OCI-LY3 (cell line): ENCODE results near the gene TPMT.

Experiments
- H2AFZ ChIP-seq: fragments of 200-600, 300-600 bp; shearing (Covaris generic); 2 replicates; pipeline ENCODE4 v1.6.0; 2014; ENCODE audit warnings: antibody characterized with exemption, low read depth, low read length
- H3K27ac ChIP-seq: fragments of 200-600, 300-600 bp; sonication (generic); 2 replicates; pipeline ENCODE4 v1.5.1; 2014; ENCODE audit warnings: mild to moderate bottlenecking, low read length, moderate library complexity, mixed read lengths
- H3K27me3 ChIP-seq: fragments of 200-600, 300-600 bp; sonication (generic); 2 replicates; pipeline ENCODE4 v1.6.1; 2014; ENCODE audit warnings: low read depth, low read length, mixed read lengths
- H3K36me3 ChIP-seq: fragments of 200-600, 300-600 bp; sonication (generic); replicated peaks from 2 replicates; pipeline ENCODE3; 2014; ENCODE audit warnings: low read depth, low read length, mixed read lengths
- H3K4me1 ChIP-seq: fragments of 300-600, 200-600 bp; sonication (generic); 2 replicates; pipeline ENCODE4 v1.6.1; 2014; ENCODE audit warnings: low read length, mixed read lengths
- H3K4me2 ChIP-seq: fragments of 200-600, 300-600 bp; sonication (generic); 2 replicates; pipeline ENCODE4 v1.6.1; 2014; ENCODE audit warnings: low read length, mixed read lengths
- H3K4me3 ChIP-seq: fragments of 300-600, 200-600 bp; sonication (generic); 2 replicates; pipeline ENCODE4 v1.5.1; 2014; ENCODE audit warnings: antibody characterized with exemption, mild to moderate bottlenecking, low read length, moderate library complexity
- H3K79me2 ChIP-seq: fragments of 300-600, 200-600 bp; shearing (Covaris generic); 2 replicates; pipeline ENCODE4 v1.6.1; 2014; ENCODE audit warnings: mild to moderate bottlenecking, low read length, mixed read lengths
- H3K9ac ChIP-seq: fragments of 300-600, 200-600 bp; shearing (Covaris generic); 2 replicates; pipeline ENCODE4 v1.6.0; 2014; ENCODE audit warnings: mild to moderate bottlenecking, low read length, moderate library complexity
- H3K9me3 ChIP-seq: fragments of 200-600, 300-600 bp; shearing (Covaris generic); 2 replicates; pipeline ENCODE4 v1.6.1; 2014; ENCODE audit warnings: low read length, mixed read lengths; ENCODE audit not compliant: insufficient read depth
- H4K20me1 ChIP-seq: fragments of 200-600, 300-600 bp; sonication (generic); 2 replicates; pipeline ENCODE4 v1.6.1; 2016; ENCODE audit warnings: low read length, mixed read lengths; ENCODE audit not compliant: insufficient read depth
- CTCF ChIP-seq: fragments of 200-600, 300-600 bp; sonication (generic); IDR thresholded peaks from 2 replicates; pipeline ENCODE4 v1.5.1; 2014; ENCODE audit warnings: antibody characterized with exemption, low read length, low read depth
- EZH2phosphoT487 ChIP-seq: fragments of 200-600 bp; shearing (Covaris generic); IDR thresholded peaks from 2 replicates; pipeline ENCODE4 v1.6.1; 2018; ENCODE audit warnings: antibody characterized with exemption, mixed run types, low read depth

Gene TPMT

DNA sequence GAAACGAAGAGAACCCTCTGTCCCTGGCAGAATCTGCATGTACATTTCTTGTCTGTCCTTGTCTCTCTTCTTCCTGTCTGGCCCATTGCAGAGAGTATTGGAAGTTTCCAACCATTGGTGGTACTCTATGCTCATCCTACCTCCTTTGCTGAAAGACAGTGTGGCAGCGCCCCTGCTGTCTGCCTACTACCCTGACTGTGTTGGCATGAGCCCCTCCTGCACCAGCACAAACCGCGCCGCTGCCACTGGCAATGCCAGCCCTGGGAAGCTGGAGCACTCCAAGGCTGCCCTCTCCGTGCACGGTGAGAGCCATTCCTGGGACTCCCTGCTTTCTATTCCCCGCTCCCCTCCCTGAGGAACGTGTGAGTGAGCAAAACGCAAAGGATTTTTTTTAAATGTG lies 32.8 kb upstream of the TPMT start:
- Histone ChIP-seq H3K36me3 (peaks cover 5% of the 10 kb centered on the region), H3K79me2 (no peaks in the 10 kb centered on the region), H3K4me2 (no peak overlapping the region), H3K27ac (no peak overlapping the region), H3K4me3 (no peak overlapping the region), H4K20me1 (no peaks in the 10 kb centered on the region), H3K4me1 (peaks cover 14% of the 10 kb centered on the region), H3K9me3 (no peaks in the 10 kb centered on the region), H3K27me3 (no peaks in the 10 kb centered on the region), H2AFZ (no peak overlapping the region), H3K9ac (no peak overlapping the region)
- TF ChIP-seq EZH2phosphoT487, result no peak
- no peak for TF ChIP-seq CTCF

GRCh38 chr6:18186540-18187250 lies 31.8 kb upstream of the TPMT start:
- TF ChIP-seq EZH2phosphoT487 (no peak), CTCF (no peak)
- peaks cover 5% of the 10 kb centered on the region for H3K36me3 ChIP-seq
- H3K4me2 ChIP-seq, result peak overlapping the region; percentile 41; the same call in 1 of the 2 replicates
- H3K4me3 ChIP-seq, result no peak overlapping the region
- H3K4me1 ChIP-seq, result peaks cover 14% of the 10 kb centered on the region
- no peaks in the 10 kb centered on the region for H3K79me2 ChIP-seq
- H3K27me3 ChIP-seq, result no peaks in the 10 kb centered on the region
- no peaks in the 10 kb centered on the region for H3K9me3 ChIP-seq
- no peak overlapping the region for H2AFZ ChIP-seq
- H3K9ac ChIP-seq, result no peak overlapping the region
- peak overlapping the region; percentile 16; the same call in 1 of the 2 replicates for H3K27ac ChIP-seq
- no peaks in the 10 kb centered on the region for H4K20me1 ChIP-seq

DNA sequence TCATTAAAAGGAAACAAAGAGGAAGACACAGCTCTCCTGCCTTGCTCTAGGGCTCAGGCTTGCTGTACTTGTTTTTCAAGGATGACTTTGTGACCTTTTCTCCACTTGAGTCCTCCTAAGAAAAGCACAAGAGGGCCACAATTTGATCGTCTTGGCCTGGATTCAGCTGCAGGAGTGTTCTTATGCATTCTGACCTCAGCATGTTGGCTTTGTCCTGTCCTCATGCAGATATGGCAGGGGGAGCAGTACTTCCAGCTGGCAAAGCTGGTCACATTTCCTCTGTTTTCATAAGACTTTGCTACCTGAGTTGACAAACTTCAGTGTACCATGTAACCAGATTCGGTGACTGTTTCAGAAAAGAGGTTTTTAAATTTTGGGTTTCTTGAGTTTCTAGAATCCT lies 31.2 kb upstream of the TPMT start:
- Histone ChIP-seq H3K9me3 (no peaks in the 10 kb centered on the region), H3K9ac (no peak overlapping the region), H3K27me3 (no peaks in the 10 kb centered on the region), H3K4me3 (no peak overlapping the region), H3K4me2 (peak overlapping the region; percentile 41; the same call in 1 of the 2 replicates), H3K4me1 (peaks cover 14% of the 10 kb centered on the region), H3K36me3 (peaks cover 5% of the 10 kb centered on the region), H3K27ac (peak overlapping the region; percentile 16; the same call in 1 of the 2 replicates), H2AFZ (no peak overlapping the region), H3K79me2 (no peaks in the 10 kb centered on the region), H4K20me1 (no peaks in the 10 kb centered on the region)
- TF ChIP-seq EZH2phosphoT487 (no peak), CTCF (no peak)

- no peak overlapping the region for H3K4me2 ChIP-seq
- H3K9ac ChIP-seq, result no peak overlapping the region
- no peaks in the 10 kb centered on the region for H3K79me2 ChIP-seq
- peaks cover 8% of the 10 kb centered on the region for H3K36me3 ChIP-seq
- no peaks in the 10 kb centered on the region for H4K20me1 ChIP-seq
- no peak for TF ChIP-seq CTCF
- no peak for TF ChIP-seq EZH2phosphoT487
- H2AFZ ChIP-seq, result no peak overlapping the region
- H3K27ac ChIP-seq, result no peak overlapping the region
- no peak overlapping the region for H3K4me3 ChIP-seq
- peaks cover 14% of the 10 kb centered on the region for H3K4me1 ChIP-seq
- H3K9me3 ChIP-seq, result no peaks in the 10 kb centered on the region
- no peaks in the 10 kb centered on the region for H3K27me3 ChIP-seq
These were observed 30.7 kb upstream of the TPMT start for GRCh38 chr6:18185624-18186023.
